GM12874 (cell line): ENCODE measurements around the gene TGM6.

Experiments
- TF ChIP-seq, protein P1 (sequence below): IDR thresholded peaks from 2 replicates; pipeline ENCODE4 v1.5.1; 2011; ENCODE audit warnings: low read depth, mild to moderate bottlenecking, control low read depth, low read length, moderate library complexity; ENCODE audit not compliant: insufficient read depth

The TGM6 gene

DNA sequence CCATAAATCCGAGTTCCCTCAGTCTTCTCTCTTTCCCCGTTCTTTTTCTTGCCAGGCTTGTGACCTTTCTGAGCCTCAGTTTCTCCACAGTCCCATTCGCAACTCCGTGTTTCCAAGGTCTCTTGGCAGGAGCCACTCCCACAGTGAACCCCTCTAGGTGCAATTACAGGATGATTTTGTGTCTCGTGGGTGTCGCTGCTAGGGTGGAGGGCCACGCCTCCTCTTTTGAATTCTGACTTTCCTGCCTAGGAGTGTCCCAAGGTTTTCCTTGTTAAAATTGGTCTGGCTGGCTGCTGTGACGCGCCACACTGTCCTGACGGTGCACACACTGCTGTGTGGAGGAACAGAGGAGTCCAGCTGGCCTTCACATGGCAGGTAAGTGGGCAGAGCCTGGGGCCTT is at the start of gene TGM6:
TSS of gene TGM6 (plus strand) at position 301 of the 400 bp plus-strand sequence. CDS start at position 369, 68 bp downstream.
- TF ChIP-seq, protein P1, sequence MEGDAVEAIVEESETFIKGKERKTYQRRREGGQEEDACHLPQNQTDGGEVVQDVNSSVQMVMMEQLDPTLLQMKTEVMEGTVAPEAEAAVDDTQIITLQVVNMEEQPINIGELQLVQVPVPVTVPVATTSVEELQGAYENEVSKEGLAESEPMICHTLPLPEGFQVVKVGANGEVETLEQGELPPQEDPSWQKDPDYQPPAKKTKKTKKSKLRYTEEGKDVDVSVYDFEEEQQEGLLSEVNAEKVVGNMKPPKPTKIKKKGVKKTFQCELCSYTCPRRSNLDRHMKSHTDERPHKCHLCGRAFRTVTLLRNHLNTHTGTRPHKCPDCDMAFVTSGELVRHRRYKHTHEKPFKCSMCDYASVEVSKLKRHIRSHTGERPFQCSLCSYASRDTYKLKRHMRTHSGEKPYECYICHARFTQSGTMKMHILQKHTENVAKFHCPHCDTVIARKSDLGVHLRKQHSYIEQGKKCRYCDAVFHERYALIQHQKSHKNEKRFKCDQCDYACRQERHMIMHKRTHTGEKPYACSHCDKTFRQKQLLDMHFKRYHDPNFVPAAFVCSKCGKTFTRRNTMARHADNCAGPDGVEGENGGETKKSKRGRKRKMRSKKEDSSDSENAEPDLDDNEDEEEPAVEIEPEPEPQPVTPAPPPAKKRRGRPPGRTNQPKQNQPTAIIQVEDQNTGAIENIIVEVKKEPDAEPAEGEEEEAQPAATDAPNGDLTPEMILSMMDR, result no peak

DNA sequence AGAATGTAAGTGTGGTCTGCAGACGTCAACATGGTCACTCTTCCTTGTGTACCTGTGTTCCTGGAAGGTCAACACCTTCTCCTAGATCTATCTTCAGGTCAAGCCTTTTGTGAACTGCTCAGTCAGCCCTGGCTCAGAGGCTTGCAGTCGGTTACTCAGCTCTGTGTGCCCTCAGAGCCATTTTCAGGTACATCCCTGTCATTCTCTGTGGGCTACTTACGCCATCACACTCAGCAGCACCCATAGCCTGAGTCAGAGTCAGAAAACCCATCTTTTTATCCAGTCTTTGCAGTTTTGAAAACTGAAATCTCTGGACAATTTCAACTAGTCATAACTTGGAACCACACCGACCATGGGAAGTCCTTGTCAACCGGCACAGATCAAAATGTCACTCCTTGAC is 49.6 kb upstream of the TGM6 start:
- TF ChIP-seq, protein P1, result no peak

DNA sequence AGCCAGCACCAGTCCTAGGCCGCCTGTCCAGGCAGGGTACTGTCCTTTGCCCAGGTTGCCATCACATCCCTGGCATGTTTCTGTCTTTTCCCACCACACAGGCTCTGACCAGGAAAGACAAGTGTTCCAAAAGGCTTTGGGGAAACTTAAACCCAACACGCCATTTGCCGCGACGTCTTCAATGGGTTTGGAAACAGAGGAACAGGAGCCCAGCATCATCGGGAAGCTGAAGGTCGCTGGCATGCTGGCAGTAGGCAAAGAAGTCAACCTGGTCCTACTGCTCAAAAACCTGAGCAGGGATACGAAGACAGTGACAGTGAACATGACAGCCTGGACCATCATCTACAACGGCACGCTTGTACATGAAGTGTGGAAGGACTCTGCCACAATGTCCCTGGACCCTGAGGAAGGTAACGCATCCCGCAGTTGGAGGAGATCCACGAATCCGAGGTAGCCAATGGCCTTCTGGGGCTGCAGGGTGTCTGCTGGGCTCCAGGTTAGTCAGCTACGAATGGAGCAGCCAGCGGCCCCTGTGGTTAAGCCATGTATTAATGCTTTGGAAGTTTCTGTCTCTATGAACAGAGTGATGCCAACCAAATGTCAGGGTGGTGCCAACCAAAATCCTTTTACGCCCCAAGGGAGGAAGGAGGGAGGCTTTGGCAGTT is 48.7 kb upstream of the TGM6 start:
- TF ChIP-seq, protein P1, result no peak

DNA sequence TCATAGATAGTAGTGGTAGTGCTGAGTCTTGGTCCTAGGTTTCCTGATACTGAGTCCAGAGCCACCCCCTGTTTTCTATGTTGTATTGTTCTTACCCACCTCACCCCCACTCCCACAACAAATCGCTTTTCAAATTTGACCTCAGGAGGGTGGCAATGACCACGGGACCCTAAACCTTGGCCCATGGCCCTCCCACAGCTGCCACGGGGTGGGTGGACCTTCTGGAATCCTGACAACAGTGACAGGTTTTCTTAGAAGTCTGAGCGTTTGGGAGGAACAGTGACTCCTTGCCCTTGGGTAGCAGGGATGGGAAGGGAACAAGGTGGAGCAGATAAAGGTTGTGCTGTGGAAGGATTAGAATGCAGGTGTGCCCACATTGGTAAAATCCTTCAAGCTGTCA is 48.0 kb upstream of the TGM6 start:
- TF ChIP-seq, protein P1, result no peak

DNA sequence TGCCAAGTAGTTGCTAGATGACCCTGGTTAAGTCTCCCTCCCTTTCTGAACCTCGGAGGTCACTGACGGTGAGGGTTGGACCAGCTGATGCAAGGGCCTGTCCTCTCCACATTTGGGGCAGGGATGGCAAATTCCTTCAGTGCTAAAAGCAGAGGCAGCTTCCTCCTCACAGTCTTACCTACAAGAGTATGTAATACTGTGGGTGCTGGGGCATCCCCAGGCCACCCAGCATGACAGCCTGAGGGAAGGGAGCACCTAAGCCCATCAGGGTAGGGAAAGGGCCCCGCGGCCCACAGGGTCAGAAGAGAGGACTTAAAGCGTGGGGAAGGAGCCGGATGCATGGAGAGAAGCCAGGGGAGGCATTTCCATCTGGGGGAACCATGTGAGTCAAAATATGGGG is 46.9 kb upstream of the TGM6 start:
- TF ChIP-seq, protein P1, result no peak

DNA sequence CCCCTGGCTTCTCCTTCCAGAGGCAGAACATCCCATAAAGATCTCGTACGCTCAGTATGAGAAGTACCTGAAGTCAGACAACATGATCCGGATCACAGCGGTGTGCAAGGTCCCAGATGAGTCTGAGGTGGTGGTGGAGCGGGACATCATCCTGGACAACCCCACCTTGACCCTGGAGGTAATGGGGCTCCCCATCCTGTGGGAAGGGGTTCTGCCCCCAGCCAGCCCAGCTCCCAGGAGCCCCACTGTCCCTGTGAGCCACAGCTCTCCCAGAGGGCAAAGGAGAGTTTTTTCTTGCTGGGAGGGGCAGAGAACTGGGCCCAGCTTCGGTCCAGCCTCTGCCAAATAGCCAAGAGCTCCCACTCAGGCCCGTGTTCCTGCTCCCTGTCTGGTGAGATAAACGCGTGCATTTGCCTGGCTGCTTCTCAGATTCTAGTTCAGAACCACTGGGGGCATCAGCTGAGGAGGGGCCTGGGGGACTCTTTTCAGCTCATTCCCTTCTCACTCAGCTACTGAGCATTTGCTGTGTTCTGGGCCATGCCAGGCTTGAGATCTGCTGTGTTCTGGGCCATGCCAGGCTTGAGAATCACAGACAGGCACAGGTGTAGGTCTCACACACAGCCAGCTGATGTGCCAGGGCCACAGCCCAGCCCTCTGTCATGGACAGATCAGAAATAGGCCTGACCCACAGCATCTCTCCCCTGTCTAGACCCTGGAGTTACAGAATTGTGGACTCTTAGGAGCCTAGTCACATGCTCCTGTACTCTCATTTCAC is 45.4 kb upstream of the TGM6 start:
- TF ChIP-seq, protein P1, result no peak

DNA sequence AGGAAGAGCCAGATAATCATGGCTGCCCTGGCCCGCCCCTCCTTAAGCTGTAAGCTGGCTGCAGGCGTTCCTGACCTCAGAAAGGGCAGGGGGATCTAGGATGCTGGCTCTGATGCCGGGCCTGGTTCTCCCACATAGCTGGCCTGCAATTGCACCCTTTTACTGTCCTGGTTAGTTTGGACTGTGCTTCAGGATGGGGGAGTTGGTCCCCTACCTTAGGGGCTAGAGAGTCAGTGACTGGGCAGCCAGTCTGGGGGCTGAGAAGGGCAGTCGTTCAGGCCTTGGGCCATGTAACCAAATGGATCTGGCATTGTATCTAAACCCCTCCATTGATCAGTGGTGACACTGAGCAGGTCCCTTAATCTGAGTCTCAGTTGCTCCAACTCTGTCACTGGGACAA is 44.2 kb upstream of the TGM6 start:
- TF ChIP-seq, protein P1, result no peak
